Activated CD8-positive, alpha-beta T cell treated with anti-CD3 and anti-CD28 coated beads for 36 hours (primary cell): ENCODE data around the gene CYBRD1. TPM values are rescaled to one million over a fixed set of nuclear protein-coding genes. Genes with fewer than 3 reads are reported as not detected.

Source experiments
- ATAC-seq: fragments of 200-7000 bp; cut with Tn5 transposase; one replicate; pipeline ENCODE4 v1.10.0; 2021; ENCODE audit warnings: mild to moderate bottlenecking, moderate library complexity
- CTCF ChIA-PET: fragments of 350-600 bp; sonication (Branson Sonifier 250); formaldehyde crosslinking; loops from one replicate; lab custom pipeline; 2021; ENCODE audit warnings: antibody characterized with exemption; lab: Charles Lee
- POLR2A ChIA-PET: fragments of 350-600 bp; sonication (Branson Sonifier 250); formaldehyde crosslinking; loops from one replicate; lab custom pipeline; 2021; ENCODE audit warnings: antibody characterized with exemption; lab: Charles Lee
- DNase-seq: peaks from one replicate; pipeline ENCODE4 v3.0.0-alpha.2; 2020
- H3K27ac Mint-ChIP-seq: one replicate; pipeline ENCODE4 v1.8.0; 2021; ENCODE audit warnings: mild to moderate bottlenecking, mixed read lengths
- H3K27me3 Mint-ChIP-seq: one replicate; pipeline ENCODE4 v1.8.0; 2021; ENCODE audit warnings: mixed read lengths
- H3K36me3 Mint-ChIP-seq: one replicate; pipeline ENCODE4 v1.8.0; 2021; ENCODE audit warnings: low read depth, mixed read lengths
- H3K4me1 Mint-ChIP-seq: one replicate; pipeline ENCODE4 v1.8.0; 2021; ENCODE audit warnings: low read depth, mixed read lengths
- H3K4me3 Mint-ChIP-seq: one replicate; pipeline ENCODE4 v1.8.0; 2021; ENCODE audit warnings: mild to moderate bottlenecking, moderate library complexity, mixed read lengths
- H3K9me3 Mint-ChIP-seq: one replicate; pipeline ENCODE4 v1.8.0; 2021; ENCODE audit warnings: mixed read lengths
- intact Hi-C: fragments of 100-400 bp; cut with micrococcal nuclease; formaldehyde crosslinking; loops from one replicate; pipeline ENCODE4 v1.10.0; 2022
- total RNA-seq, 2 experiments: library from RNA; stranded (reverse); gene quantifications; one replicate each; pipeline ENCODE4 v1.2.3, GENCODE V29; 2021
- TF ChIP-seq, protein P1 (sequence below): fragments of 200-600 bp; IDR thresholded peaks from one replicate; pipeline ENCODE4 v1.8.0; 2022; ENCODE audit warnings: antibody characterized with exemption, mild to moderate bottlenecking

Gene CYBRD1
- total RNA-seq, 2 experiments from 2014 or later: 0.79 to 1.2 TPM

GRCh38 chr2:171587132-171587531 is 64.9 kb downstream of the CYBRD1 start:
- Mint-ChIP-seq H3K4me3 (no peak overlapping the region), H3K4me1 (no peaks in the 10 kb centered on the region), H3K27me3 (peaks cover 10% of the 10 kb centered on the region), H3K36me3 (no peaks in the 10 kb centered on the region), H3K9me3 (peaks cover 3% of the 10 kb centered on the region), H3K27ac (no peak overlapping the region)
- DNase-seq: no peak
- ChIA-PET POLR2A (no interaction called here), CTCF (interaction anchor here (1.5 to 5.0 kb wide), 3 partner anchors 8 to 14 kb away, joined by 4 to 28 read pairs (median 16); no protein-coding TSS in a partner anchor)
- intact Hi-C loops: no loop called here
- ATAC-seq: no peak
- TF ChIP-seq, protein P1, sequence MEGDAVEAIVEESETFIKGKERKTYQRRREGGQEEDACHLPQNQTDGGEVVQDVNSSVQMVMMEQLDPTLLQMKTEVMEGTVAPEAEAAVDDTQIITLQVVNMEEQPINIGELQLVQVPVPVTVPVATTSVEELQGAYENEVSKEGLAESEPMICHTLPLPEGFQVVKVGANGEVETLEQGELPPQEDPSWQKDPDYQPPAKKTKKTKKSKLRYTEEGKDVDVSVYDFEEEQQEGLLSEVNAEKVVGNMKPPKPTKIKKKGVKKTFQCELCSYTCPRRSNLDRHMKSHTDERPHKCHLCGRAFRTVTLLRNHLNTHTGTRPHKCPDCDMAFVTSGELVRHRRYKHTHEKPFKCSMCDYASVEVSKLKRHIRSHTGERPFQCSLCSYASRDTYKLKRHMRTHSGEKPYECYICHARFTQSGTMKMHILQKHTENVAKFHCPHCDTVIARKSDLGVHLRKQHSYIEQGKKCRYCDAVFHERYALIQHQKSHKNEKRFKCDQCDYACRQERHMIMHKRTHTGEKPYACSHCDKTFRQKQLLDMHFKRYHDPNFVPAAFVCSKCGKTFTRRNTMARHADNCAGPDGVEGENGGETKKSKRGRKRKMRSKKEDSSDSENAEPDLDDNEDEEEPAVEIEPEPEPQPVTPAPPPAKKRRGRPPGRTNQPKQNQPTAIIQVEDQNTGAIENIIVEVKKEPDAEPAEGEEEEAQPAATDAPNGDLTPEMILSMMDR: no peak

- TF ChIP-seq, protein P1: no peak
- intact Hi-C loops: no loop called here
- POLR2A ChIA-PET: no interaction called here
- CTCF ChIA-PET: interaction anchor here (1.1 to 5.0 kb wide), 4 partner anchors 9 to 34 kb away, joined by 3 to 28 read pairs (median 10); no protein-coding TSS in a partner anchor
- ATAC-seq: no peak
- no peak for DNase-seq
- no peak overlapping the region for H3K4me3 Mint-ChIP-seq
- H3K9me3 Mint-ChIP-seq: peaks cover 3% of the 10 kb centered on the region
- no peak overlapping the region for H3K27ac Mint-ChIP-seq
- H3K36me3 Mint-ChIP-seq: no peaks in the 10 kb centered on the region
- H3K4me1 Mint-ChIP-seq: no peaks in the 10 kb centered on the region
- peaks cover 10% of the 10 kb centered on the region for H3K27me3 Mint-ChIP-seq
These were observed 65.3 kb downstream of the CYBRD1 start for GRCh38 chr2:171587567-171587966.

DNA sequence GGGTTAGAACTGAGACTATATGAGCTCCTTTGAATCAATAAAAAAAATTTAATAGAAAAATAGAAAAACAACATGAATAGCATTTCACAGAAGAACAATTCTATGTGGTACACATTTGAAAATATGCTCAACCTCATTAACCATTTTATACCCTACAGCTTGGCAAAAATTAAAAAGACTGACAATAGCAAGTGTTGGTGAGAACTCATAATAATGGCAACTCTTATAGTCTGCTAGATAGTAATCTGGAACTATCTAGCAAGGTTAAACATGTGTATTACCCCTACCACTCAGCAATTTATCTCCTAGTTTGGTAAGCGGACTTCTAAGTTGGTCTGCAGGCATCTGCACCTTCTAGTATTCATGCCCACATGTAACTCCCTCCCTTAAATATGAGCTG is 67.8 kb downstream of the CYBRD1 start:
- peaks cover 3% of the 10 kb centered on the region for H3K9me3 Mint-ChIP-seq
- H3K4me1 Mint-ChIP-seq: no peaks in the 10 kb centered on the region
- no peak overlapping the region for H3K27ac Mint-ChIP-seq
- ATAC-seq (no peak), DNase-seq (no peak)
- POLR2A ChIA-PET: interaction anchor here (0.5 kb wide), 1 partner anchor 348 kb away, joined by 3 read pairs; no protein-coding TSS in a partner anchor
- TF ChIP-seq, protein P1: no peak
- CTCF ChIA-PET: interaction anchor here (0.9 to 5.0 kb wide), 3 partner anchors 9 to 17 kb away, joined by 3 to 28 read pairs (median 4); no protein-coding TSS in a partner anchor
- H3K4me3 Mint-ChIP-seq: no peak overlapping the region
- intact Hi-C loops: loop anchor here (10.0 kb wide), 1 partner anchor 515 kb away; the partner anchor contains the start of gene DLX2
- no peaks in the 10 kb centered on the region for H3K36me3 Mint-ChIP-seq
- peaks cover 9% of the 10 kb centered on the region for H3K27me3 Mint-ChIP-seq

GRCh38 chr2:171592036-171592555 is 69.8 kb downstream of the CYBRD1 start:
- H3K36me3 Mint-ChIP-seq: no peaks in the 10 kb centered on the region
- no peaks in the 10 kb centered on the region for H3K4me1 Mint-ChIP-seq
- no peak for DNase-seq
- peaks cover 3% of the 10 kb centered on the region for H3K9me3 Mint-ChIP-seq
- no peak for ATAC-seq
- CTCF ChIA-PET: no interaction called here
- no peak overlapping the region for H3K4me3 Mint-ChIP-seq
- intact Hi-C loops: loop anchor here (10.0 kb wide), 1 partner anchor 513 kb away; the partner anchor contains the start of gene DLX2
- POLR2A ChIA-PET: no interaction called here
- TF ChIP-seq, protein P1: no peak
- peaks cover 1% of the 10 kb centered on the region for H3K27me3 Mint-ChIP-seq
- no peak overlapping the region for H3K27ac Mint-ChIP-seq

DNA sequence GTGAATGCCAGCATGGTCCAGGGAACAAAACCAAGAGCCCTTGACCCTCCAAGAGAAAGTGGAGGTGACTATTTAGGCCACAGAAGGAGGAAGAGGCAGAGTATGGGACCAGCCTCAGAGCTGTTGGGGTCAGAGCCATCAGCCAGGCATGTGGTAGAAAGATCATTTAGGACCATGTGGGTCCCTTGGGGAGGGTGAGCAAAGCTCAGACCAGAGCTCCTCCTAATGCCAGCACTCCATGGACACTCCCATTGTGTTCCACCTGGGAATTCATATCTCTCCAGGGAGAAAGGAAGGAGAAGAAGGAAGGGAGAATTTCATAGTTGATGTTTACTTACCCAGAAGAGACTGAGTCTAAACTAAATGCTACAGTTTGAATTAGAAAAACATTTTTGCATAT is 73.2 kb downstream of the CYBRD1 start:
- H3K9me3 Mint-ChIP-seq: peaks cover 1% of the 10 kb centered on the region
- peaks cover 2% of the 10 kb centered on the region for H3K27me3 Mint-ChIP-seq
- ChIA-PET POLR2A (no interaction called here), CTCF (interaction anchor here (1.3 to 2.9 kb wide), 3 partner anchors 12 to 27 kb away, joined by 3 to 11 read pairs (median 3); no protein-coding TSS in a partner anchor)
- H3K36me3 Mint-ChIP-seq: no peaks in the 10 kb centered on the region
- intact Hi-C loops: loop anchor here (5.0 to 10.0 kb wide), 2 partner anchors 509 to 1097 kb away; partner anchors contain the start of gene DLX2
- H3K4me1 Mint-ChIP-seq: peaks cover 2% of the 10 kb centered on the region
- no peak overlapping the region for H3K4me3 Mint-ChIP-seq
- TF ChIP-seq, protein P1: no peak
- ATAC-seq: no peak
- no peak for DNase-seq
- no peak overlapping the region for H3K27ac Mint-ChIP-seq
